HCT116 (cell line): ENCODE data around the gene WDSUB1. TPM values are rescaled to one million over a fixed set of nuclear protein-coding genes. Genes with fewer than 3 reads are reported as not detected.

ENCODE experiments used
- ATAC-seq: fragments of 200-7000 bp; cut with Tn5 transposase; 2 replicates; pipeline ENCODE4 v1.9.1; 2020; ENCODE audit warnings: mild to moderate bottlenecking, moderate library complexity
- BruUV-seq: library from RNA; stranded (reverse); fragments of 400-500 nt; replicated peaks from 2 replicates; lab custom pipeline; 2021; lab: Mats Ljungman, UMichigan
- CTCF ChIA-PET: fragments of 300-600 bp; sonication (Branson Sonifier 250); formaldehyde crosslinking; loops from one replicate; lab custom pipeline; 2021; ENCODE audit warnings: antibody characterized with exemption; lab: Charles Lee
- POLR2A ChIA-PET: fragments of 300-600, 350-600 bp; sonication (Branson Sonifier 250); formaldehyde crosslinking; loops from one replicate; lab custom pipeline; 2021; ENCODE audit warnings: antibody characterized with exemption; lab: Charles Lee
- RAD21 ChIA-PET, 2 experiments: fragments of 300-600 bp; sonication (Branson Sonifier 250); formaldehyde crosslinking; loops; one replicate each; lab custom pipeline; 2023; ENCODE audit warnings: low total read pairs in 2 of 2; ENCODE audit not compliant: uncharacterized antibody in 2 of 2, unreplicated experiment in 2 of 2, low non-redundant PET in 1 of 2; lab: Charles Lee
- DNase-seq: peaks from one replicate; pipeline ENCODE4 v3.0.0-alpha.2; 2010; ENCODE audit warnings: low read depth, low spot score
- H2AFZ ChIP-seq: fragments of 200-600 bp; shearing (Covaris generic), sonication (generic); 2 replicates; pipeline ENCODE4 v1.6.1; 2017; ENCODE audit warnings: low read depth, mixed run types, mixed read lengths, antibody characterized with exemption, low read length; ENCODE audit not compliant: poor library complexity, severe bottlenecking
- H3K27ac ChIP-seq: 2 replicates; pipeline ENCODE4 v1.5.1; 2012; ENCODE audit warnings: low read depth, low read length
- H3K27me3 ChIP-seq: fragments of 200-600 bp; sonication (generic); 2 replicates; pipeline ENCODE4 v1.6.1; 2016; ENCODE audit warnings: mixed run types, low read length, mixed read lengths; ENCODE audit not compliant: insufficient read depth
- H3K36me3 ChIP-seq, 2 experiments: fragments of 200-500 bp in 1 of 2; fragments of 200-600 bp in 1 of 2; sonication (Bioruptor generic) in 1 of 2; sonication (generic) in 1 of 2; 2 replicates each; pipeline versions ENCODE4 v1.5.1 to v1.6.1; 2014 to 2016; ENCODE audit warnings: low read length in 2 of 2, inconsistent platforms in 1 of 2, mixed read lengths in 1 of 2, mixed run types in 1 of 2; ENCODE audit not compliant: insufficient read depth in 2 of 2, control insufficient read depth in 1 of 2
- H3K4me1 ChIP-seq, 2 experiments: fragments of 200-600 bp in 1 of 2; sonication (generic) in 1 of 2; 2 replicates each; pipeline versions ENCODE4 v1.5.1 to v1.6.1; 2012 to 2017; ENCODE audit warnings: low read length in 2 of 2, inconsistent platforms in 1 of 2, mild to moderate bottlenecking in 1 of 2, mixed read lengths in 1 of 2, mixed run types in 1 of 2, moderate library complexity in 1 of 2; ENCODE audit not compliant: insufficient read depth in 2 of 2, control insufficient read depth in 1 of 2
- H3K4me2 ChIP-seq: fragments of 200-600 bp; sonication (generic); 2 replicates; pipeline ENCODE4 v1.6.1; 2017; ENCODE audit warnings: mixed run types, low read length, mixed read lengths
- H3K4me3 ChIP-seq, 2 experiments: fragments of 200-600 bp in 1 of 2; sonication (generic) in 1 of 2; replicated peaks in 1 of 2; 2 replicates each; pipeline ENCODE4 v1.5.1; 2011 to 2016; ENCODE audit warnings: low read length in 2 of 2, control low read depth in 1 of 2, low read depth in 1 of 2, mild to moderate bottlenecking in 1 of 2, mixed read lengths in 1 of 2, mixed run types in 1 of 2
- H3K79me2 ChIP-seq: fragments of 200-600 bp; sonication (generic); 2 replicates; pipeline ENCODE4 v1.6.1; 2017; ENCODE audit warnings: mild to moderate bottlenecking, mixed run types, low read length, moderate library complexity, mixed read lengths; ENCODE audit not compliant: insufficient read depth
- H3K9ac ChIP-seq: fragments of 200-600 bp; sonication (generic); 2 replicates; pipeline ENCODE4 v1.6.1; 2016; ENCODE audit warnings: low read length, mixed read lengths
- H3K9me2 ChIP-seq: fragments of 200-600 bp; sonication (generic), shearing (Covaris generic); 2 replicates; pipeline ENCODE4 v1.6.1; 2017; ENCODE audit warnings: mixed run types, mild to moderate bottlenecking, moderate library complexity; ENCODE audit not compliant: insufficient read depth
- H3K9me3 ChIP-seq, 2 experiments: fragments of 200-500 bp in 1 of 2; fragments of 200-600 bp in 1 of 2; sonication (Bioruptor generic) in 1 of 2; sonication (generic) in 1 of 2; 2 replicates each; pipeline ENCODE4 v1.6.1; 2014 to 2017; ENCODE audit warnings: low read length in 2 of 2, mixed read lengths in 2 of 2, inconsistent platforms in 1 of 2, low read depth in 1 of 2, mild to moderate bottlenecking in 1 of 2, mixed run types in 1 of 2, moderate library complexity in 1 of 2; ENCODE audit not compliant: control insufficient read depth in 1 of 2, insufficient read depth in 1 of 2
- H4K20me1 ChIP-seq: fragments of 200-600 bp; sonication (generic), shearing (Covaris generic); 2 replicates; pipeline ENCODE4 v1.6.1; 2017; ENCODE audit warnings: mixed run types, mild to moderate bottlenecking, moderate library complexity; ENCODE audit not compliant: insufficient read depth
- CBX3 ChIP-seq: IDR thresholded peaks from 2 replicates; pipeline ENCODE4 v1.6.1; 2012; ENCODE audit warnings: low read depth
- EGR1 ChIP-seq: IDR thresholded peaks from 2 replicates; pipeline ENCODE4 v1.6.1; 2012; ENCODE audit warnings: low read depth
- ELF1 ChIP-seq: IDR thresholded peaks from 2 replicates; pipeline ENCODE4 v1.6.1; 2012; ENCODE audit warnings: low read depth, borderline replicate concordance
- FOSL1 ChIP-seq: IDR thresholded peaks from 2 replicates; pipeline ENCODE4 v1.6.1; 2012; ENCODE audit warnings: low read depth
- JUND ChIP-seq: IDR thresholded peaks from 2 replicates; pipeline ENCODE4 v1.6.1; 2012
- POLR2A ChIP-seq: IDR thresholded peaks from 2 replicates; pipeline ENCODE4 v1.7.0; 2011; ENCODE audit warnings: borderline replicate concordance; ENCODE audit not compliant: insufficient read depth, insufficient read length; ENCODE audit errors: extremely low read depth
- SIN3A ChIP-seq: IDR thresholded peaks from 2 replicates; pipeline ENCODE4 v1.6.1; 2012; ENCODE audit warnings: low read depth
- SP1 ChIP-seq: IDR thresholded peaks from 2 replicates; pipeline ENCODE4 v1.6.1; 2012; ENCODE audit warnings: low read depth
- TCF7L2 ChIP-seq: IDR thresholded peaks from 2 replicates; pipeline ENCODE4 v1.7.0; 2011; ENCODE audit warnings: borderline replicate concordance, inconsistent platforms; ENCODE audit not compliant: insufficient read depth, insufficient read length; ENCODE audit errors: extremely low read depth
- YY1 ChIP-seq: IDR thresholded peaks from 2 replicates; pipeline ENCODE4 v1.6.1; 2011; ENCODE audit warnings: low read length, low read depth, moderate library complexity, mild to moderate bottlenecking; ENCODE audit not compliant: insufficient replicate concordance; ENCODE audit errors: extremely low read depth
- ZFX ChIP-seq: fragments of 450-650 bp; IDR thresholded peaks from 2 replicates; pipeline ENCODE4 v1.6.1; 2017
- ZNF274 ChIP-seq: fragments of 200-500 bp; sonication (Bioruptor generic); IDR thresholded peaks from 2 replicates; pipeline ENCODE4 v1.6.1; 2014; ENCODE audit warnings: mild to moderate bottlenecking, low read depth, low read length, inconsistent platforms
- intact Hi-C: fragments of 100-400 bp; cut with micrococcal nuclease; formaldehyde crosslinking; loops from 2 replicates; pipeline ENCODE4 v1.10.0; 2022
- total RNA-seq: library from RNA; stranded (reverse); gene quantifications from one replicate; pipeline ENCODE4 v1.2.1, GENCODE V29; 2021; ENCODE audit not compliant: unreplicated experiment
- TF ChIP-seq, protein P1 (sequence below): IDR thresholded peaks from 2 replicates; pipeline ENCODE4 v1.6.1; 2012
- TF ChIP-seq, protein P2 (sequence below), 3 experiments: fragments of 200-600 bp in 1 of 3; sonication (generic) in 1 of 3; IDR thresholded peaks in 2 of 3; conservative IDR thresholded peaks in 1 of 3; 2 replicates each; pipeline ENCODE4 v1.5.1; 2012 to 2017; ENCODE audit warnings: low read depth in 2 of 3, low read length in 2 of 3, antibody characterized with exemption in 1 of 3, borderline replicate concordance in 1 of 3, control low read depth in 1 of 3, mild to moderate bottlenecking in 1 of 3, mixed read lengths in 1 of 3, mixed run types in 1 of 3, moderate library complexity in 1 of 3; ENCODE audit not compliant: insufficient read depth in 1 of 3
- TF ChIP-seq, protein P3 (sequence below): IDR thresholded peaks from 2 replicates; pipeline ENCODE4 v1.6.1; 2011; ENCODE audit warnings: mild to moderate bottlenecking, low read length, moderate library complexity; ENCODE audit not compliant: insufficient replicate concordance; ENCODE audit errors: extremely low read depth
- TF ChIP-seq, protein P4 (sequence below): IDR thresholded peaks from 2 replicates; pipeline ENCODE4 v1.6.1; 2012; ENCODE audit warnings: low read depth

Gene WDSUB1
- total RNA-seq, 1 experiment from 2014 or later = 8.8 TPM

DNA sequence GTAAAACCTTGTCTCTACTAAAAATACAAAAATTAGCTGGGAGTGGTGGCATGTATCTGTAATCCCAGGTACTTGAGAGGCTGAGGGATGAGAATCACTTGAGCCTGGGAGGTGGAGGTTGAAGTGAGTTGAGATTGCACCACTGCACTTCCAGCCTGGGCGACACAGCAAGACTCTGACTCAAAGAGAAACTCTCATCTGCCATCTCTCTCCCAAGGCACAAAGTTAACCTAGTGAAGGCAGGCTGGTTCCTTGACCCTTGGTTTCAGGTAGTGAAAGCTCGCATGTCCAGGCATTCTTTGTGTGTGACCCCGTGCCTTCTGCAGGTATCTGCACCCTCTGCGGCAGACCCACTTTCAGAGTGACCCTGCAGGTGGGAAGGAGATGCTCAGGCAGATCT lies 100.0 kb downstream of the WDSUB1 start:
- Histone ChIP-seq H2AFZ (no peak overlapping the region), H3K9me3 (no peaks in the 10 kb centered on the region), H3K9ac (no peak overlapping the region), H3K4me3 (no peak overlapping the region), H3K9me2 (no peaks in the 10 kb centered on the region), H3K4me1 (no peaks in the 10 kb centered on the region), H3K36me3 (no peaks in the 10 kb centered on the region), H3K4me2 (no peak overlapping the region), H3K27me3 (no peaks in the 10 kb centered on the region), H4K20me1 (no peaks in the 10 kb centered on the region), H3K27ac (no peak overlapping the region), H3K79me2 (no peaks in the 10 kb centered on the region)
- TF ChIP-seq, protein P1, sequence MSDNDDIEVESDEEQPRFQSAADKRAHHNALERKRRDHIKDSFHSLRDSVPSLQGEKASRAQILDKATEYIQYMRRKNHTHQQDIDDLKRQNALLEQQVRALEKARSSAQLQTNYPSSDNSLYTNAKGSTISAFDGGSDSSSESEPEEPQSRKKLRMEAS = no peak
- TF ChIP-seq ZFX = no peak
- TF ChIP-seq, protein P2, sequence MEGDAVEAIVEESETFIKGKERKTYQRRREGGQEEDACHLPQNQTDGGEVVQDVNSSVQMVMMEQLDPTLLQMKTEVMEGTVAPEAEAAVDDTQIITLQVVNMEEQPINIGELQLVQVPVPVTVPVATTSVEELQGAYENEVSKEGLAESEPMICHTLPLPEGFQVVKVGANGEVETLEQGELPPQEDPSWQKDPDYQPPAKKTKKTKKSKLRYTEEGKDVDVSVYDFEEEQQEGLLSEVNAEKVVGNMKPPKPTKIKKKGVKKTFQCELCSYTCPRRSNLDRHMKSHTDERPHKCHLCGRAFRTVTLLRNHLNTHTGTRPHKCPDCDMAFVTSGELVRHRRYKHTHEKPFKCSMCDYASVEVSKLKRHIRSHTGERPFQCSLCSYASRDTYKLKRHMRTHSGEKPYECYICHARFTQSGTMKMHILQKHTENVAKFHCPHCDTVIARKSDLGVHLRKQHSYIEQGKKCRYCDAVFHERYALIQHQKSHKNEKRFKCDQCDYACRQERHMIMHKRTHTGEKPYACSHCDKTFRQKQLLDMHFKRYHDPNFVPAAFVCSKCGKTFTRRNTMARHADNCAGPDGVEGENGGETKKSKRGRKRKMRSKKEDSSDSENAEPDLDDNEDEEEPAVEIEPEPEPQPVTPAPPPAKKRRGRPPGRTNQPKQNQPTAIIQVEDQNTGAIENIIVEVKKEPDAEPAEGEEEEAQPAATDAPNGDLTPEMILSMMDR (IDR thresholded peaks at IDR 0.05 in 2 of 3, conservative IDR thresholded peaks at IDR 0.05 in 1 of 3; ENCODE audit: borderline replicate concordance in 1 of 3, insufficient read depth in 1 of 3, low read depth in 2 of 3, low read length in 2 of 3) = no peak
- no peak for TF ChIP-seq JUND
- TF ChIP-seq ZNF274 = no peak
- TF ChIP-seq, protein P3, sequence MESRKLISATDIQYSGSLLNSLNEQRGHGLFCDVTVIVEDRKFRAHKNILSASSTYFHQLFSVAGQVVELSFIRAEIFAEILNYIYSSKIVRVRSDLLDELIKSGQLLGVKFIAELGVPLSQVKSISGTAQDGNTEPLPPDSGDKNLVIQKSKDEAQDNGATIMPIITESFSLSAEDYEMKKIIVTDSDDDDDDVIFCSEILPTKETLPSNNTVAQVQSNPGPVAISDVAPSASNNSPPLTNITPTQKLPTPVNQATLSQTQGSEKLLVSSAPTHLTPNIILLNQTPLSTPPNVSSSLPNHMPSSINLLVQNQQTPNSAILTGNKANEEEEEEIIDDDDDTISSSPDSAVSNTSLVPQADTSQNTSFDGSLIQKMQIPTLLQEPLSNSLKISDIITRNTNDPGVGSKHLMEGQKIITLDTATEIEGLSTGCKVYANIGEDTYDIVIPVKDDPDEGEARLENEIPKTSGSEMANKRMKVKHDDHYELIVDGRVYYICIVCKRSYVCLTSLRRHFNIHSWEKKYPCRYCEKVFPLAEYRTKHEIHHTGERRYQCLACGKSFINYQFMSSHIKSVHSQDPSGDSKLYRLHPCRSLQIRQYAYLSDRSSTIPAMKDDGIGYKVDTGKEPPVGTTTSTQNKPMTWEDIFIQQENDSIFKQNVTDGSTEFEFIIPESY = no peak
- TF ChIP-seq YY1 = no peak
- no peak for TF ChIP-seq SP1
- TF ChIP-seq EGR1 = no peak
- no peak for TF ChIP-seq ELF1
- TF ChIP-seq TCF7L2 = no peak
- TF ChIP-seq, protein P4, sequence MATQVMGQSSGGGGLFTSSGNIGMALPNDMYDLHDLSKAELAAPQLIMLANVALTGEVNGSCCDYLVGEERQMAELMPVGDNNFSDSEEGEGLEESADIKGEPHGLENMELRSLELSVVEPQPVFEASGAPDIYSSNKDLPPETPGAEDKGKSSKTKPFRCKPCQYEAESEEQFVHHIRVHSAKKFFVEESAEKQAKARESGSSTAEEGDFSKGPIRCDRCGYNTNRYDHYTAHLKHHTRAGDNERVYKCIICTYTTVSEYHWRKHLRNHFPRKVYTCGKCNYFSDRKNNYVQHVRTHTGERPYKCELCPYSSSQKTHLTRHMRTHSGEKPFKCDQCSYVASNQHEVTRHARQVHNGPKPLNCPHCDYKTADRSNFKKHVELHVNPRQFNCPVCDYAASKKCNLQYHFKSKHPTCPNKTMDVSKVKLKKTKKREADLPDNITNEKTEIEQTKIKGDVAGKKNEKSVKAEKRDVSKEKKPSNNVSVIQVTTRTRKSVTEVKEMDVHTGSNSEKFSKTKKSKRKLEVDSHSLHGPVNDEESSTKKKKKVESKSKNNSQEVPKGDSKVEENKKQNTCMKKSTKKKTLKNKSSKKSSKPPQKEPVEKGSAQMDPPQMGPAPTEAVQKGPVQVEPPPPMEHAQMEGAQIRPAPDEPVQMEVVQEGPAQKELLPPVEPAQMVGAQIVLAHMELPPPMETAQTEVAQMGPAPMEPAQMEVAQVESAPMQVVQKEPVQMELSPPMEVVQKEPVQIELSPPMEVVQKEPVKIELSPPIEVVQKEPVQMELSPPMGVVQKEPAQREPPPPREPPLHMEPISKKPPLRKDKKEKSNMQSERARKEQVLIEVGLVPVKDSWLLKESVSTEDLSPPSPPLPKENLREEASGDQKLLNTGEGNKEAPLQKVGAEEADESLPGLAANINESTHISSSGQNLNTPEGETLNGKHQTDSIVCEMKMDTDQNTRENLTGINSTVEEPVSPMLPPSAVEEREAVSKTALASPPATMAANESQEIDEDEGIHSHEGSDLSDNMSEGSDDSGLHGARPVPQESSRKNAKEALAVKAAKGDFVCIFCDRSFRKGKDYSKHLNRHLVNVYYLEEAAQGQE = no peak
- no peak for TF ChIP-seq SIN3A
- no peak for TF ChIP-seq POLR2A
- TF ChIP-seq FOSL1 = no peak
- TF ChIP-seq CBX3 = no peak
- ChIA-PET POLR2A (no interaction called here), RAD21 (no interaction called here), CTCF (no interaction called here)
- BruUV-seq = no TSS peak
- ATAC-seq (no peak), DNase-seq (no peak)
- intact Hi-C loops = no loop called here
